Dedifferentiated amniotic fluid mesenchymal stem cell (primary cell): ENCODE data around the gene PHF13.
"Not testable (repeated sequence)": the region's sequence is repeated elsewhere in the genome, so short reads cannot be mapped to it uniquely, and the experiment has no call there.

ENCODE experiments used
- DNase-seq: peaks from one replicate; pipeline ENCODE4 v3.0.0-alpha.2; 2016; ENCODE audit errors: extremely low spot score

PHF13 gene

GRCh38 chr1:6660415-6661049 lies 47.0 kb downstream of the PHF13 start:
- DNase-seq, result no peak

- DNase-seq, result not testable (repeated sequence)
These were observed 48.9 kb downstream of the PHF13 start for GRCh38 chr1:6662468-6662867.

DNA sequence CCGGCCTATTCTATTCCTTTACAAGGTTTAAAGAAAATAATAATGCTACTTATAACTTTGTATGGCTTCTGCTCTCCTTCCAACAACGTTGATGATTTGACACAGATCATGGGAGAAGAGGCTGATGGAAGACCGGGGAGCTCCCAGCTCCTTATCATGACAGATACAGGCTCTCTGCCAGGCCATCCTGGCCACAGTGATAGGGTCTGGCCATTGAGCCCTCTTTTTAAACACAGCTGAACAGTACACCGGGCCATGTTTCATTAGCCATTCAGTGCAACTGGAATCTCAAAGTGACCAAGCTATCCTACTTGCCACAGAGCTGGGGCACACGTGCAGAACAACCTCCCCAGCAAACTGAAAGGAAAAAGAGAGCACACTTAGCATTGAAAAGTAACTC lies 53.2 kb downstream of the PHF13 start:
- no peak for DNase-seq

DNA sequence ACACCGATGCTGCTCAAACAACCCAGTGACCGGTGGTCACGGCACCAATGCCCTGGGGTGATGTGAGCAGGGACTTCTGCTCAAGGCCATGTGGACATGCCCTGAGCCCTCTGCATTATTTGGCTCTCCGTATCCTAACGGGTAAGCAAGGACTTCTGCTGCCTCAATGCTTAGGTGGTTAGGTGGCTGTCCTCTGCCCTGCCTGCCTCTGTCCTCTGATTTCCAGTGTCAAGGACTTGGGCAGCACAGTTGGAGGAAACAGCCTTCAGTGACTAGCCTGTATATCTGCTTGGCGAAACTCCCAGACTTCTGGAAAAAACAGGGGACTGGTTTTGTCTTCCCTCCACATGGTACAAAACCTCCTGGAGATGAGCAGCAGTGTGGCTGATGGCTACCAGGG lies 53.6 kb downstream of the PHF13 start:
- no peak for DNase-seq

- DNase-seq, result no peak
These were observed 55.0 kb downstream of the PHF13 start for GRCh38 chr1:6668503-6668902.

- no peak for DNase-seq
These were observed 59.0 kb downstream of the PHF13 start for GRCh38 chr1:6672558-6672957.
